ENCODE results near the gene ETFB. TPM values are rescaled to one million over a fixed set of nuclear protein-coding genes. Genes with fewer than 3 reads are reported as not detected.

Gene ETFB
- total RNA-seq, 1 experiment from 2014 or later, result 237 TPM

DNA sequence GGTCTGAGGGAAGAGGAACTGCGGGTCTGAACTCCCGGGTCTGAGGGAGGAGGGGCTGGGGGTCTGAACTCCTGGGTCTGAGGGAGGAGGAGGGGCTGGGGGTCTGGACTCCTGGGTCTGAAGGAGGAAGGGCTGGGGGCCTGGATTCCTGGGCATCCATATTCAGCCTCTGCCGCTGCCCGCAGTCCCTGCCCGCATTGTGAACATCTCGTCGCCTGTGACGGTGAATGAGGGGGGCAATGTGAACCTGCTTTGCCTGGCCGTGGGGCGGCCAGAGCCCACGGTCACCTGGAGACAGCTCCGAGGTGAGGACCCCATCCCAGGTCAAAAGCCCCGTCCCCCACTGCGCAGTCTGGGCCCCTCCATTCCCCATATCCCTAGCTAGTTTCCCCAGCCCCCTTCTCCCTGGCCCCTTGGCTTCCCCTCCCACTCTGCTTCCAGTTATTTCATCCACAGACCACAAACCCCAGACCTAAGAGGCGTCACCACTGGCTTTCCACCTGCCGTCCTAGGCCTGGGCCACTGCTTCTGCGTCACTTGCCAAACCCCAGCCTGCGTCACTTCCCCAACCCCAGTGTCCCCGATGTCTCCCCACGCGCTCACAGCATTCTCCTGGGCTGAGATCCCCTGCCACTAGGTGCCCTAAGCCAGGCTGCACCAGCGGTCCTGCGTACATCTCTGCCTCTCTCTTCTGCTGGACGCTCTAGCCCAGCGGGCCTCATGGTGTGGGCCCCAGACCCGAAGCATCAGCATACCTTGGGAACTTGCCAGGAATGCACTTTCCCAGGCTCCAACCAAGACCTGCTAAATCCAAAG is 40.8 kb downstream of the ETFB start:
- H3K9me3 ChIP-seq, result no peaks in the 10 kb centered on the region
- no peak for DNase-seq
- peaks cover 40% of the 10 kb centered on the region for H3K27me3 ChIP-seq
- H3K36me3 ChIP-seq, result no peaks in the 10 kb centered on the region
- H3K4me3 ChIP-seq, result no peak overlapping the region

DNA sequence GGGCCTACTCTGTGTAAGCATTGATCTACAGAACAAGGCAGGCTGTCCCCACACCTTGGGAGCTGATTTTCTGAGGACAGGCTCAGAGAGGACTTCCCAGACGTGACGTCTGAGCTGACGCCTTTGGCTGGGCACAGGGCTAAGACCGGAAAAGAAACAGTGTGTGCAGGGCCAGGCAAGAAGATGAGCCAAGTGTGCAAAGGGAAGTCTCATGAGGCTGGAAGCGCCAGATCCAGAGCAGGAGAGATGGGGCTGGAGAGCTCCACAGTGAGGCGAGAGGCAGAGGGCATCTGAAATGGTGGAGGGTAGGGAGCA is 42.1 kb downstream of the ETFB start:
- H3K36me3 ChIP-seq, result no peaks in the 10 kb centered on the region
- no peak for DNase-seq
- peaks cover 40% of the 10 kb centered on the region for H3K27me3 ChIP-seq
- no peak overlapping the region for H3K4me3 ChIP-seq
- no peaks in the 10 kb centered on the region for H3K9me3 ChIP-seq

DNA sequence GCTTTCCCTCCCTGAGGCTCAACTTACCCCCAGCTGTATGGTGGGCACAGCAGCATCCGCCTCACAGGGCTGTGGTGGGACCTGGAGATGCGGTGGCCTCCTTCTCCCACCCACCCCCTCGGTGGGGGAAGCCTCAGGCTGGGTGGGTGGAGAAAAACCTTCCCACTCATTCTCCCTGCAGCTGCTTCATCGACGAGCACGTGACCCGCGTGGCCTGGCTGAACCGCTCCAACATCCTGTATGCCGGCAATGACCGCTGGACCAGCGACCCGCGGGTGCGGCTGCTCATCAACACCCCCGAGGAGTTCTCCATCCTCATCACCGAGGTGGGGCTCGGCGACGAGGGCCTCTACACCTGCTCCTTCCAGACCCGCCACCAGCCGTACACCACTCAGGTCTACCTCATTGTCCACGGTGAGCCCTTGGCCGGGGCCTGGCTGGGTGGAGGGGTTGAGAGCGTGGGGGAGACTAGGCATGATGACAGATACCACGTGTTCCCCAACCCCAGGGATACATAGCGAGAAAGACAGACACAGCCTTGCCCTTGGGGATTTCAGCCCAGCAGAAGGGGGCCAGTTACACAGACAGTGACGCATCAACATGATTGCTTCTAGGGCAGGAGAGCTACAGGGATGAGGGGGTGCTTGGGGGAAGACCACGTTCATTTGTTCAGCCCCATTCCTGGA is 42.6 kb downstream of the ETFB start:
- no peak for DNase-seq

DNA sequence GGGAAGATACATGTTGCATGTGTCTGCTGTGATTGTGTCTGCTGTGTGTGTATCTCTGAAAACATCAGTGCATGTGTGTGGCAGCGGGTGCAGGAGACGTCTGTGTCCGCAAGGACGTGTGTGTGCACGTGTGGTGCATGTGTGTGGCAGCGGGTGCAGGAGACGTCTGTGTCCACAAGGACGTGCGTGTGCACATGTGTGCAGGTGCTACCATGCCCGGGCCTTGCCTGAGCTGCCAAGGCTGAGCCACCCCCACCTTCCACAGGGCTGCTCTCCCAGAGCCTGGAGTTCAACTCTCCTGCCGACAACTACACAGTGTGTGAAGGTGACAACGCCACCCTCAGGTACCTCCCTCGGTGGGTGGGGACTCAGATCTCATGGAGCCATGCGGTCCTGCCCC is 44.4 kb downstream of the ETFB start:
- H3K4me3 ChIP-seq, result no peak overlapping the region
- H3K27me3 ChIP-seq, result peaks cover 33% of the 10 kb centered on the region
- H3K36me3 ChIP-seq, result no peaks in the 10 kb centered on the region
- DNase-seq, result no peak
- H3K9me3 ChIP-seq, result no peaks in the 10 kb centered on the region

More for the DNA sequence above, 42.6 kb downstream of the ETFB start:
- Histone ChIP-seq H3K27me3 (peaks cover 40% of the 10 kb centered on the region), H3K4me3 (no peak overlapping the region), H3K9me3 (no peaks in the 10 kb centered on the region), H3K36me3 (no peaks in the 10 kb centered on the region)

DNA sequence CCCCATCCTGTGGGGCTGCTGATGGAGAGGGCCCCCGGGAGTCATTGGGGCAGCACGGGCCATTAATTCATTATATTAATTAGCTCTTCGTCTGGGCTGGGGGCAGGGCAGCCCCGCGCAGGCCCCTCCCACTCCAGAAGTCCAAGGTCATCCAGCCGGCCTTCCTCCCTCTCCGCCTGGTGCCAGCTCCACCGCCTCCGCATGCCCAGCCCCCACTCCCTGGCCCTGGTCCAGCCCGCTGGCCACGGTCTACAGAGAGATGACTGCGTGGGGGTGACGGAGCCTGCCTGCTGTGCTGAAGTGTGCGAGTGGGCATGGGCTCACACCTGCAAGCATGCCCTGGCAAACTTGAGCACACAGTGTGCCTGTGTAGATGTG is 45.9 kb downstream of the ETFB start:
- Histone ChIP-seq H3K27me3 (peaks cover 29% of the 10 kb centered on the region), H3K36me3 (no peaks in the 10 kb centered on the region), H3K9me3 (no peaks in the 10 kb centered on the region), H3K4me3 (no peak overlapping the region)
- DNase-seq, result no peak

DNA sequence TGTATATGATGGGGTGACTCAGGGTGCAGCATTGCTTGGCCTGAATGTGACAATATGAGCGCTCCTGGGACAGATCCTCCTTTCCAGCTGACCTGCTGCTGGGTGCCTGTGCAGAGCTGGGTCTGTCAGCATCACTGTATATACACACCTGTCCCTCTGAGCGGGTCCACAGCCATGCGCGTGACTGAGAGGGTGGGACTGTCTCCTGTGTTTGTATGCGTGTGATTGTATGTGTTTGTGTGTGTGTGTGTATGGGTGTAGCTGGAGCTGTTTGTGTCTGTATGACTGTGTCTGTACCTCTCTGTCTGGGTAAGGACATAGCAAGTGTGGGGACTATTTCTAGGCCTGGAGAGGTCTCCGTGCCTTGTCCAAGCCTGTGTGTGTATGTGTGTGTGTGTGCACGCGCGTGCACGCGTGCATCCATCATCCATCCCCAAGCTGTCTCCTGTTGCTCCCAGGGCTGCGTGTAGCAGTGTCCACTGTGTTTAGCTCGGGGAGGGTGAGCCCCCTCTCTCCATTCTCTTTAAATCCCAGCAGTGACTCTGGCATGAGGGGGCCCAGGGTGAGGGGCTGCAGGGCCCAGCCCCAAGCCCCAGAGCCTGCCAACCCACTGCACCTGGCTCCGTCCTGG is 46.4 kb downstream of the ETFB start:
- H3K27me3 ChIP-seq, result peaks cover 26% of the 10 kb centered on the region
- H3K4me3 ChIP-seq, result no peak overlapping the region
- no peaks in the 10 kb centered on the region; the same call in 1 of the 2 replicates for H3K9me3 ChIP-seq
- DNase-seq, result no peak
- no peaks in the 10 kb centered on the region for H3K36me3 ChIP-seq

DNA sequence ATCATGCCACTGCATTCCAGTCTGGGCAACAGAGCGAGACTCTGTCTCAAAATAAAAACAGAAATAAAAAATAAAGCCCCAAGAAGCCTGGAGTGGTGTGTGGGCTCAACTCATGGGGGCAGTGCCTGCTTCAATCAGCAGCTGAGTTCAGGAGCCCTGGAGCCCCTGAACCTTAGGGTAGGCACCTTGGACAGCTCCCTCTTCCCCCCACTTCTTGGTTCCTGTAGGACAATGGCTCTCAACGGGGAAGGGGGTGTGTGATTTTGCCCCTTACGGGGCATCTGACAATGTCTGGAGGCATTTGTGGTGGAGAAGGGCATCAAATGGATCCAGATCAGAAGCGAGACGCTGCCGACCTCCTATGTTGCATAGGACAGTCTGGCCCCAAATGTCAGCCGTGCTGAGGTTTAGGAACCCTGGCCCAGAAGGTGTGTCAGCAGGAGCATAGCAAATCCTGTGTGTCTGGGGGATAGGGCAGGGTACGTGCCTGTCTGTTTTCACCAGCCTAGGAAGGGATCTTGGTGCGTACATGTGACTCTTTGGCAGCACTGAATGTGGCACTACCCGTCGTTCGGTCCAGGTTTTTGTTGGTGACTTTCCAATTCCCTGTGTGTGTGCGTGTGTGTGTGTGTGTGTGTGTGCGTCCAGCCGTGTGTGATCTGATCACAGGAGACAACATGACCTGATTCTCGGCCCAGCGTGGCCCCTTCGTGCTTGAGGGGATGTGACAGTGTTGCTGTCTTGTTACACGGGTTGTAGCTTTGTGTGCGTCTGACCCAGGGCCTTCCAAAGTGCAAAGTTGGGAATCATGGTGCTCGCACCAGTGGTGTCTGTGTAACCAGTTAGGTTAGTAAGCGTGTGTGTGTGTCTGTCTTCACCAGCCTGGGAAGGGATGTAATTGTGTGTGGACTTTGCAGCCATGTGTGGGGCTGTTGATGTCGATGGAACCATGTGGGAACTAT is 47.2 kb downstream of the ETFB start:
- Histone ChIP-seq H3K4me3 (no peak overlapping the region), H3K27me3 (peaks cover 25% of the 10 kb centered on the region), H3K36me3 (no peaks in the 10 kb centered on the region), H3K9me3 (no peaks in the 10 kb centered on the region; the same call in 1 of the 2 replicates)
- DNase-seq, result no peak

DNA sequence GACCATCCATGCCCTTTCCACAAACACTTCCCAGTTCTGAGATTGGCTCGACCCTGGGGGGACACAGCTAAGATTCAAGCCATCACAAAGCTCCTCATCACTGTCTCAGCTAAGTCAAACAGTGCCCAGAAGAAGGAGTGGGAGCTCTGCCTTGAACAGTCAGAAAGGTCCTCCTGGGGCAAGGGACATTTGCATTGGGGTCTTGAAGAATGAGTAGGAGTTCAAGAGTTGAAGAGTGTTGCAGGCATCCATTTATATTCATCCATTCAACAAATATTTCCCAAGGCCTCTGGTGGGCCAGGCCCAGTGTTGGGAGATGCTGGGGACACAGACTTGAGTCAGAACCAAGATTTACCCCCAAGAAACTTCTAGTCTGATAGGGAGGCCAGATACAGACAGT is 48.2 kb downstream of the ETFB start:
- no peak for DNase-seq
- Histone ChIP-seq H3K4me3 (no peak overlapping the region), H3K9me3 (no peaks in the 10 kb centered on the region; the same call in 1 of the 2 replicates), H3K36me3 (no peaks in the 10 kb centered on the region), H3K27me3 (peaks cover 16% of the 10 kb centered on the region)

DNA sequence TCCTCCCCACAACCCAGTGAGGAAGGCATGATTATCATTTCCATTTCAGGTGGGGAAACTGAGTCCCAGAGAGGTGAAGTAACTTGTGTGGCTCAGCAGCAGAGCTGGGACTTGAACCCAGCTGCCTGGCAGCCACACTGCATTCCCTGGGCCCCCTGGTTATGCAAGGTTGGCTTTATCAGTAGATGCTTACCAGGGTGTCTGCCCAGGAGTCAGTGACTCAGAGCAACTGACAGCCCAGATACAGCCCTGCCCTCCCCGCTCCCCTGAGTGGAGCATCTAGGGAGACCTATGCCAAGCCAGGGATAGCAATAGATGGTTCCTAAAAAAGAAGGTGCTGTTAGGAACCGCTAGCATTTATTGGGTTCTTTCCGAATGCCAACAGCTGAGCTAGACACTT is 48.8 kb downstream of the ETFB start:
- peak; percentile 38 for DNase-seq
- H3K4me3 ChIP-seq, result no peak overlapping the region
- no peaks in the 10 kb centered on the region for H3K36me3 ChIP-seq
- peaks cover 15% of the 10 kb centered on the region for H3K27me3 ChIP-seq
- no peaks in the 10 kb centered on the region; the same call in 1 of the 2 replicates for H3K9me3 ChIP-seq

DNA sequence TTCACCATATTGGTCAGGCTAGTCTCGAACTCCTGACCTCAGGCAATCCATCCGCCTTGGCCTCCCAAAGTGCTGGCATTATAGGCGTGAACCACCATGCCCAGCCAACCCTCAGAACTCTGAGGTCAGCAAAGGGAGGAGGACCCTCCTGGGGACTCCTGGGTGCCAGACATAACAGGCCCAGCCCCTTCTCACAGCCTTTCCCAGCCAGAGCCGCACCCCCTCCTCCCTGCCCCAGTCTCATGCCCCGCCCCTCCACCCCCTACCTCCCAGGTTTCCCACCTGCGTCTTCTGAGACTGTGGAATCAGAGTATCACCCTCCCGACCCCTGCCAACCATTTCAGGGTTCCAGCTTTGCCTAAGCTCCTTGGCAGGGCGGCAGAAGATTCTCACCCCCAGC is 49.5 kb downstream of the ETFB start:
- Histone ChIP-seq H3K9me3 (no peaks in the 10 kb centered on the region; the same call in 1 of the 2 replicates), H3K36me3 (no peaks in the 10 kb centered on the region), H3K27me3 (peaks cover 19% of the 10 kb centered on the region), H3K4me3 (no peak overlapping the region)
- DNase-seq, result no peak

DNA sequence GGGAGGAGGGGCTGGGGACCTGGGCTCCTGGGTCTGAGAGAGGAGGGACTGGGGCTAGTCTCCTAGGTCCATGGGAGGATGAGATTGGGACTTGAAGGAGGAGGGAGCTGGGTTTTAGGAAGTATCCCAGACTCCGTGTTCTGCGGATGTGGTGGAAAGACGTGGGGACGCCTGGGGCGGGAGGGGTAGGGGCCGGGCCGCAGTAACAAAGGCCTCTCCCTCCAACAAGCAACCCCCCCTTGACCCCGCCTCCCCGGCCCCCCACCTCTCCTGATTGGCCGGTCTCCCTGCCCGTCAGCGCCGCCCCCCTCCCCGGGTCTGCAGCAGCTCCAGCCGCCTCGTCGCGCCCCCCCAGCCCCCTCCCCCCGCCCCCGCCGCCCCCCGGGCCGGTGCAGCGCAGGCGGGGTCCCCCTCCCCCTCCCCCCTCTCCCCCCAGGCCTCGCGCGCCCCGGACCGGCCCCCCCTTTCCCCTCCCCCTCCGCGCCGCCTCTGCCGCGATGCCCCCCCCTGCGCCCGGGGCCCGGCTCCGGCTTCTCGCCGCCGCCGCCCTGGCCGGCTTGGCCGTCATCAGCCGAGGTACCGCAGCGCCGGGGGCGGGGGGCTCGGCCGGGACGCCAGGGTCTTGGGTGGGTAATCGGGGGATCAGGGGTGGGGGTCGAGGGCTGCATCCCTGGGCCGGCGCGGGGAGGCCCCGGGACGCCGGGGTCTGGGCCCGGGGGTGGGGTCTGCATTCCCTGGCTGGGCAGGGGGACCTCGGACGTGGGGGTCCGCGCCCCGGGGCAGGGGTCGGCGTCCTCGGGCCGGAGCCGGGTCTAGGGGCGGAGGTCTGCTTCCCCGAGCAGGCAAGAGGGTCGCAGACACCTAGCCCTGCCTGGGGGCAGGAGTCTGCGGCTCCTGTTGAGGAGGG is 54.6 kb downstream of the ETFB start, which contains the start of gene IGLON5:
Gene IGLON5, plus strand, starts transcription at position 294 of the 907 bp plus-strand sequence. Its CDS starts 204 bp downstream, at position 498.
- no peak for DNase-seq
- Histone ChIP-seq H3K36me3 (no peaks in the 10 kb centered on the region), H3K27me3 (peaks cover 14% of the 10 kb centered on the region), H3K4me3 (no peak within 1 kb of the TSS), H3K9me3 (peaks cover 4% of the 10 kb centered on the region; the same call in 1 of the 2 replicates)

DNA sequence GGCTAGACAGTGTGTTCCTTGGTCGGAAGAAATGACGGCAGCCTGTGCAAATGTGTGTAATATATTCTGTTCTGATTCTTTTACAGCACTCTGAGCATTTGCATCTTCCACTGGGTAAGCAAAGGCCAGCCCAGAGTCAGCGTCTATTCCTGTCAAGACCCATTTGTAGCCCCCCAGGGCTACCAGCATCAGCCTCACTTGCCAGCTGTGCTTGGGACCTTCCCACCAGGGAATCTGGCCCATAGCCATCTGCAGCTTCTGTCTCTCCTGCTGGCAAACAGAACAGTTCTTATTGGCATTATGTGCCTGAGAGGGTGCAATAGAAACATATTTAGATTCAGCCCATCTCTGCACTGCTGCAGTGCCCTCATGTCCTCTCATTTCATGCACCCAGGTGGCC is 60.7 kb downstream of the ETFB start:
- Histone ChIP-seq H3K36me3 (no peaks in the 10 kb centered on the region), H3K9me3 (peaks cover 12% of the 10 kb centered on the region), H3K27me3 (no peaks in the 10 kb centered on the region; the same call in 1 of the 2 replicates), H3K4me3 (no peak overlapping the region)
- DNase-seq, result no peak

DNA sequence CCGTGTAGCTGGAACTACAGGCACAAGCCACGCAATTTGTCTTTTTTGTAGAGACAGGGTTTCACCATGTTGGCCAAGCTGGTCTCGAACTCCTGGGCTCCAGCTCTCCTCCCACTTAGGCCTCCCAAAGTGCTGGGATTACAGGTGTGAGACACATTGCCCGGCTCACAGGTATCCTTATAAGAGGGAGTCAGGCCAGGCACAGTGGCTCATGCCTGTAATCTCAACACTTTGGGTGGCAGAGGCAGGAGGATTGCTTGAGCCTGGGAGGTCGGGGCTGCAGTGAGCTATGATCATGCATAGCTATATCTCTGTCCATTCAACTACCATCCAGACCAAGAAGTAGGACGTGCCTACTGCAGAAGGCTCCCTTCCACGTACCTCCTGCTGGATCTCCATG is 64.9 kb downstream of the ETFB start:
- no peaks in the 10 kb centered on the region; the same call in 1 of the 2 replicates for H3K27me3 ChIP-seq
- H3K9me3 ChIP-seq, result peaks cover 8% of the 10 kb centered on the region
- no peak overlapping the region for H3K4me3 ChIP-seq
- DNase-seq, result no peak
- no peaks in the 10 kb centered on the region for H3K36me3 ChIP-seq

DNA sequence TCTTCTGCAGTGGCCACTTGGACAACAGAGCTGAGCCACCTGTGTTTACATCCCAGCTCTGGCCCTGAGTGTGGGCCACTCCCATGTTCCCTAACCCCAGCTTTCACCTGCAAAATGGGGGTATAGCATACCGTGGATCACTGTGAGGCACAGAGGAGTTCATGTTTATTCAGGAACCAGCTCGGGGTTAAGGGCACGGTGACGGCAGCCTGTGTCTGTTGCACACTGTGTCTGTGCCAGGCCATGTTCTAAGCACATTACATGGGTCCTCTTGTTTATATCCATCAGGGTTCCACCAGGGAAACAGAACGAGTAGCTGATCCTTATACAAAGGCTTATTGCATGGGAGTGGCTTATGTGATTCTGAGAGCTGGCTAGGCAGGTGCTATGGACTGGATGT is 68.8 kb downstream of the ETFB start:
- Histone ChIP-seq H3K36me3 (no peaks in the 10 kb centered on the region), H3K9me3 (no peaks in the 10 kb centered on the region), H3K27me3 (no peaks in the 10 kb centered on the region; the same call in 1 of the 2 replicates), H3K4me3 (no peak overlapping the region)
- no peak for DNase-seq

DNA sequence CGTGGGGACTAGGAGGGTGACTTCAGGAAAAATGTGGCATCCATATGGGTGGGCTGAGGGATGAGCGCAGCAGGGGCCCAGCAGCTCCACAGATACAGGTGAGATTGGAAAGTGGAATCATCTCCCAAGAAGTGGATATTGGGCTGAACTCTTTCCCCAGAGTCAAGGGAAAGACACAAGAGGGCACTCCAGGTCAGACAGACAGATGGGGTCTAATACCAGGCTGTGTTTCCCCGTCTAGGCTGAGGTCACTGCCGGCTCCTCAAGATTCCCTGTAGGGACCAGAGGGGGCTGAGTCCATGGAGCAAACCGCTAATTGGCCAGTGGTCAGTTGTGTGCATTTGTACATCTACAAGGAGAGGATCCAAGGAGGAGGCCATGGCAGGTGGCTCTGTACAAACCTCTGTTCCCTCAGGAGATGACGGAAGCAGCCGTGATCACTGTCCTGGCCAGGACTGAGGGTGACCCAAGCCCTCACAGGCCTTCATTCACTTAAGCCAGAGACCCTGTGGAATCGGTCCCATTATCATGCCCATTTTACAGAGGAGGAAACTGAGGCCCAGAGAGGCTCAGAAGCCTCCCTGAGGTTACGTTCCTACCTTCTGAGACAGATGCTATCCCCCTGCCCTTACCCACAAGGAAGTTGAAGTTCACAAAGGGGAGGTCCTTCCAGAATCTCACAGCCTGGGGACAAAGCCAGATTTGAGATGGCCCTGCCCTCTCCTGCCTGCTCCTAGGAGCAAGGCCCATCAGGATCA is 69.7 kb downstream of the ETFB start:
- H3K9me3 ChIP-seq, result no peaks in the 10 kb centered on the region
- no peak for DNase-seq
- no peak overlapping the region for H3K4me3 ChIP-seq
- no peaks in the 10 kb centered on the region; the same call in 1 of the 2 replicates for H3K27me3 ChIP-seq
- H3K36me3 ChIP-seq, result no peaks in the 10 kb centered on the region
